GM19324 (cell line): ENCODE results near the gene PSAP.

Experiments used
- ATAC-seq: cut with Tn5 transposase; IDR thresholded peaks from one replicate; pipeline ENCODE4 v1.9.1; 2021; ENCODE audit warnings: mild to moderate bottlenecking, moderate library complexity; ENCODE audit not compliant: unreplicated experiment, low FRiP score

PSAP gene

DNA sequence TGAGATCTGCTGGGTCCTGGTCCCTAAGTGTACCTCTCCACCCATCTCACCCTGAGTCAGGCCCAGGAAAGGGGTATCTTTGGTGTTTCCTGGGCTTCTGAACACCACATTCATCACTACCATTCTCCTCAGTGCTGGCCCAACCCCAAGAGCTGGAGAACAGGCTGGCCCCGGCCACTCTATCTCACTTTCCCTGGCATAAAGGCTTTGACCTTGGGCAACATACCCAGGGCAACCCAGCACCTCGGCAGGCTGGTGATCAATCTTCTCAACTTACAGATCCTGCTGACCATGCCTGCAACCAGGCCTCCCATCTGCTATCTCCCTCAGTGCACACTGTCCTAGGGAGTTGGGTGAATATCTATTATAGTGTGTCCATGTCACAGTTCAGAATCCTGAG is 79.8 kb downstream of the PSAP start:
- ATAC-seq: no peak

GRCh38 chr10:71770789-71771188 is 80.3 kb downstream of the PSAP start:
- no peak for ATAC-seq

- no peak for ATAC-seq
These were observed 80.8 kb downstream of the PSAP start for GRCh38 chr10:71770255-71770654.

DNA sequence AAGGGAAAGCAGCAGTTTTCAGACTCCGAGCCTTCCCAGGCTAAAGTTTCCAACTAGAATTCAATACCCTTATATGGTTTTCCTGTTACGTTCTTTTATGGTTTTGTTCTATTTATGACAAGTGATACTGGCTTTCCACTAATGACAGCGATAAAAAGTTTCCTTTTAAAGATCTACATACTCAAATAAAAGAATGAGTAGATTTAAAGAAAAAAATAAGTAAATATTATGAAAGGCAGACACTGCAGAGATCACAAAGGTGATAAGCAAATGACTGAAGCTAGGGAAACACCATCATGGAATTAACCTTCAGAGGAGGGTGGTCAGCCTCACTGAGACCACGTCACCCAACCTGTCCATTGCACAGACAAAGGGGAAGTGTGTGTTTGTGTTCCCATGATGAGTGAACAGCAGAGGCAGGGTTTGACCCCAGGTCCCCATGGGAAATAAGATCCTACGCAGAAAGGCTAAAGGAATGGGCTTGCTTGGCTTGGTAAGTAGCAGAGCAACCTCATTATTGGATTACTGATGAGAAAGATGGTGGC is 81.7 kb downstream of the PSAP start:
- no peak for ATAC-seq

DNA sequence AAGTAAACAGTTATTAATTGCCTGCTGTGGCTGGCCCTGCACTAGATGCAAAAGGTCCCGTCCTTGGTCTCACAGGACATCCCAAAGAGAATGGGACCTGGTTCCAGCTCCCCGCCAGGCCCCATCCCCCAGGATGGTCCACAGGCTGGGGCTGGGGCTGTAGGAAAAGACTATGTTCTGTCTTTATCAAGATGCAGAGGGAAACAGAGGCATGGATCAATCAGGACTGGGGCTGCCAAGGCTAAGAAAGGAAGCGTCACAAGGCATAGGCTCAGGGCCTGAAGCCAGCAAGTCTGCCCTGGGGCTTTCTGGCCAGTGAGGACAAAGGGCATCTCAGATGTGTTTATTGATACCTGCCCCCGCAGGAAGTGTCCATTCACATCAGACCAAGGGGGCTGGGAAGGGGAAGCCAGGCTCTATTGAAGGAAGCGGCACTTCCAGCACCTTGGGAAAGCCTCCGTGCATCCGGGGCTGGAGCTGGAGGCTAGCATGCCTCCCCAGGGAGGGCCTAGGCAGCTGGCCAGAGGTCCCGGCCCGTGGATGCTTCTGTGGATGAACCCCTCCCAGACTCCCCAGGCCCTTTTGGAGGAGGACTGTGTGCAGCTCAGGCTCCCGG is 83.5 kb downstream of the PSAP start:
- ATAC-seq: no peak

GRCh38 chr10:71766717-71767419 is 84.2 kb downstream of the PSAP start:
- ATAC-seq: no peak
